Neural progenitor cell (in vitro differentiated cells): ENCODE measurements around the gene PKNOX2. TPM values are rescaled to one million over a fixed set of nuclear protein-coding genes. Genes with fewer than 3 reads are reported as not detected.
A peak's percentile ranks its signal among the peaks of the same experiment; 100 is the strongest.

ENCODE experiments used
- DNase-seq: peaks from one replicate; pipeline ENCODE4 v3.0.0-alpha.2; 2016; ENCODE audit warnings: low spot score
- H2AFZ ChIP-seq: fragments of 200-600 bp; sonication (generic); replicated peaks from 2 replicates; pipeline ENCODE4 v1.6.1; 2016; ENCODE audit warnings: antibody characterized with exemption
- H3F3A ChIP-seq: fragments of 200-600 bp; sonication (generic); 2 replicates; pipeline ENCODE4 v1.6.1; 2016; ENCODE audit warnings: antibody characterized with exemption, low read depth
- H3K27ac ChIP-seq: fragments of 200-600 bp; sonication (generic); 2 replicates; pipeline ENCODE4 v1.5.1; 2016; ENCODE audit warnings: mild to moderate bottlenecking
- H3K27me3 ChIP-seq: fragments of 200-600 bp; sonication (generic); 2 replicates; pipeline ENCODE4 v1.6.1; 2016; ENCODE audit warnings: mild to moderate bottlenecking, moderate library complexity
- H3K36me3 ChIP-seq: fragments of 200-600 bp; sonication (generic); 2 replicates; pipeline ENCODE4 v1.5.1; 2016
- H3K4me1 ChIP-seq: fragments of 200-600 bp; sonication (generic); 2 replicates; pipeline ENCODE4 v1.6.1; 2016; ENCODE audit warnings: mixed run types
- H3K4me2 ChIP-seq: fragments of 200-600 bp; sonication (generic); 2 replicates; pipeline ENCODE4 v1.6.1; 2016
- H3K4me3 ChIP-seq: fragments of 200-600 bp; sonication (generic); 2 replicates; pipeline ENCODE4 v1.5.1; 2016
- H3K79me2 ChIP-seq: fragments of 200-600 bp; sonication (generic); 2 replicates; pipeline ENCODE4 v1.6.1; 2016; ENCODE audit warnings: low read depth
- H3K9ac ChIP-seq: fragments of 200-600 bp; sonication (generic); 2 replicates; pipeline ENCODE4 v1.6.1; 2016
- H3K9me3 ChIP-seq: fragments of 200-600 bp; sonication (generic); 2 replicates; pipeline ENCODE4 v1.5.1; 2016; ENCODE audit warnings: low read depth
- H4K20me1 ChIP-seq: fragments of 200-600 bp; sonication (generic); 2 replicates; pipeline ENCODE4 v1.6.1; 2016; ENCODE audit warnings: low read depth
- H3K27ac Mint-ChIP-seq: 3 replicates; pipeline ENCODE4 v1.8.0; 2021; ENCODE audit warnings: mixed read lengths
- H3K27me3 Mint-ChIP-seq: 2 replicates; pipeline ENCODE4 v1.8.0; 2022; ENCODE audit warnings: low read depth, mild to moderate bottlenecking, inconsistent platforms, moderate library complexity, mixed read lengths; ENCODE audit not compliant: insufficient read depth
- H3K36me3 Mint-ChIP-seq: 3 replicates; pipeline ENCODE4 v1.8.0; 2021; ENCODE audit warnings: mixed read lengths
- H3K4me1 Mint-ChIP-seq: 3 replicates; pipeline ENCODE4 v1.8.0; 2021; ENCODE audit warnings: mixed read lengths
- H3K4me3 Mint-ChIP-seq: 3 replicates; pipeline ENCODE4 v1.8.0; 2021; ENCODE audit warnings: mild to moderate bottlenecking, moderate library complexity, mixed read lengths
- H3K9me3 Mint-ChIP-seq: 3 replicates; pipeline ENCODE4 v1.8.0; 2020; ENCODE audit warnings: mixed read lengths
- CTCF ChIP-seq: fragments of 200-600 bp; sonication (generic); IDR thresholded peaks from 2 replicates; pipeline ENCODE4 v1.5.1; 2017; ENCODE audit warnings: antibody characterized with exemption, mild to moderate bottlenecking
- EZH2 ChIP-seq: fragments of 200-600 bp; sonication (generic); IDR thresholded peaks from 2 replicates; pipeline ENCODE4 v1.6.1; 2017; ENCODE audit warnings: antibody characterized with exemption, mild to moderate bottlenecking, moderate library complexity
- EZH2phosphoT487 ChIP-seq: fragments of 200-600 bp; sonication (generic); IDR thresholded peaks from 2 replicates; pipeline ENCODE4 v1.6.1; 2017; ENCODE audit warnings: antibody characterized with exemption
- total RNA-seq: library from RNA; depleted of rRNA; stranded (reverse); fragments of >200 nt; gene quantifications from 2 replicates; pipeline ENCODE4 v1.2.3, GENCODE V29; 2015; ENCODE audit warnings: low replicate concordance

Gene PKNOX2
- total RNA-seq, 1 donor from 2014 or later, result 4.3 TPM

DNA sequence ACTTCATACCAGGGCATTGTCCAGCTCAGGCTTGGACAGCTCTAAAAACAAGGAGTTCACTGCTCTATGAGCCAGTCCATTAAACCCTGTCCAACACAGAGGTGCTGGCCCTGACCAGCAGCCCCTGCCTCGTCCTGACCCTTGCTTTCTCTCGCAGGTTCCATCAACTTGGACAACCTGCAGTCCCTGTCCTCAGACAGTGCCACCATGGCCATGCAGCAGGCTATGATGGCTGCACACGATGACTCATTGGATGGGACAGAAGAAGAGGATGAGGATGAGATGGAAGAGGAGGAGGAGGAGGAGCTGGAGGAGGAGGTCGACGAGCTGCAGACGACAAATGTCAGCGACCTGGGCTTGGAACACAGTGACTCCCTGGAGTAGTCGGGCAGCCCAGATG lies 266.5 kb downstream of the PKNOX2 start:
- Histone ChIP-seq H3K4me1 (no peaks in the 10 kb centered on the region), H3K79me2 (no peaks in the 10 kb centered on the region), H3K9me3 (no peaks in the 10 kb centered on the region), H3K27ac (no peak overlapping the region), H3K36me3 (no peaks in the 10 kb centered on the region), H2AFZ (no peak overlapping the region), H4K20me1 (no peaks in the 10 kb centered on the region), H3K4me3 (no peak overlapping the region), H3F3A (no peaks in the 10 kb centered on the region), H3K27me3 (no peaks in the 10 kb centered on the region), H3K4me2 (no peak overlapping the region), H3K9ac (no peak overlapping the region)
- Mint-ChIP-seq H3K27ac (no peak overlapping the region), H3K36me3 (peaks cover 19% of the 10 kb centered on the region), H3K9me3 (no peaks in the 10 kb centered on the region), H3K4me1 (peaks cover 15% of the 10 kb centered on the region), H3K27me3 (peaks cover 3% of the 10 kb centered on the region), H3K4me3 (no peak overlapping the region)
- DNase-seq, result no peak
- no peak for TF ChIP-seq CTCF
- TF ChIP-seq EZH2phosphoT487, result no peak
- TF ChIP-seq EZH2, result no peak

DNA sequence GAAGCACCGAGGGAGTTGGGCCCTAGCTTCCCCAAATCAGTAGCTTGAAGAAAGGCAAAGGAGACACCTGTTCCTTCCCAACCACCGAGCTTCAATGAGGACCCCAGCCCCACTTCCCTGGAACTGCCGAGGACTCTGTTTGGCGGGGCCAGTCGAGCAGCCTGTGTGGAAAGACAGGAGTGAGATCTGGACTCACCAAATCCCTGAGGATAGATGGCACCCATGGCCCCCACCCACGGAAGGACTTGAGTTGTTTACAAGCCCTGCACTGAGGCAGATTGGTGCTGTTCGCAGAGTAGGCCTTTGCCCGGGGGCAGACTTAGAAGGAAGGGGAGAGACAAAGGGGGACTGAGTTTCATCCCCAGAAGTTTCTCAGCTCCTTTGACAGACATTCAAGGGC lies 266.9 kb downstream of the PKNOX2 start:
- Mint-ChIP-seq H3K4me1 (peaks cover 15% of the 10 kb centered on the region), H3K4me3 (no peak overlapping the region), H3K36me3 (peaks cover 19% of the 10 kb centered on the region), H3K9me3 (no peaks in the 10 kb centered on the region), H3K27me3 (peaks cover 3% of the 10 kb centered on the region), H3K27ac (no peak overlapping the region)
- no peaks in the 10 kb centered on the region for H3K79me2 ChIP-seq
- no peak overlapping the region for H3K9ac ChIP-seq
- no peak for TF ChIP-seq EZH2
- no peak for TF ChIP-seq EZH2phosphoT487
- no peak for TF ChIP-seq CTCF
- H3K27me3 ChIP-seq, result no peaks in the 10 kb centered on the region
- no peak overlapping the region for H3K4me3 ChIP-seq
- H3F3A ChIP-seq, result no peaks in the 10 kb centered on the region
- no peaks in the 10 kb centered on the region for H3K9me3 ChIP-seq
- H3K27ac ChIP-seq, result no peak overlapping the region
- DNase-seq, result no peak
- no peaks in the 10 kb centered on the region for H4K20me1 ChIP-seq
- H2AFZ ChIP-seq, result no peak overlapping the region
- no peaks in the 10 kb centered on the region for H3K36me3 ChIP-seq
- H3K4me1 ChIP-seq, result no peaks in the 10 kb centered on the region
- no peak overlapping the region for H3K4me2 ChIP-seq

DNA sequence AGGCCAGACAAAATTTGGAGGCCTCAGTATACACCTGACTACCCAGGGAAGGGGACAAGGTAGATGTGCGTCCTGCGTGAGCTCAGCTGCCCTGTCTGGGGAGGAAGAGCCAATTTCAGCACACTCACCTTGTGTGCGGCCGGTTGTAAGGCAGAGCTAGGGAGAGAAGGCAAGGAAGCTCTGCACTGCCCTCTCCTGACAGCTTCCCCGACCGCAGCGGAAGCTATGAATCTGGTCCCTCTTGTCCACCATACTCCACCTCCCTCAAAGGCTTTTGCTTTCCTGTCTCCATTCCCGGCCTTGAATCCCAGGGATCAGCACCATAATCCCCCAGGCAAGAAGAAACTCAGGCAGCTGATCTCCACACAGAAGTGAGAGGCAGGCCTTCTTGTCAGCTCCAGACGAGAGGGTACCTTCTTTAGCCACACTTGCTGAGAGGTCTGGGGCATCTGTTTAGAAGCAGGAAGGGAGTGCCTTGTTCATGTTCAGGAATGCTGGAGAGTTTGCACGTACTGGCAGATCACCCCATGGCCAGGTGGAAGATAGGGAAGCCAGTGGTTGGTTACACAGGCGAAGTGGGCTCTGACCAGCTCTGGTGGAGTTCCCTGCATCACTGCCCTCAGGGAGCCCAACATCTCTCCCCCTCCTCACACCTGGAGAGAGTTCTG lies 269.0 kb downstream of the PKNOX2 start:
- H3K36me3 Mint-ChIP-seq, result peaks cover 19% of the 10 kb centered on the region
- Histone ChIP-seq H3K9me3 (no peaks in the 10 kb centered on the region), H3K27me3 (no peaks in the 10 kb centered on the region), H3K27ac (no peak overlapping the region), H4K20me1 (no peaks in the 10 kb centered on the region), H3K79me2 (no peaks in the 10 kb centered on the region), H3K4me1 (no peaks in the 10 kb centered on the region), H3K9ac (no peak overlapping the region), H3F3A (no peaks in the 10 kb centered on the region), H2AFZ (no peak overlapping the region), H3K36me3 (no peaks in the 10 kb centered on the region), H3K4me2 (no peak overlapping the region), H3K4me3 (no peak overlapping the region)
- TF ChIP-seq EZH2 (no peak), CTCF (peak; percentile 70), EZH2phosphoT487 (no peak)
- H3K9me3 Mint-ChIP-seq, result no peaks in the 10 kb centered on the region
- H3K27me3 Mint-ChIP-seq, result peaks cover 3% of the 10 kb centered on the region
- H3K4me3 Mint-ChIP-seq, result no peak overlapping the region
- H3K27ac Mint-ChIP-seq, result peak overlapping the region; percentile 4
- peaks cover 15% of the 10 kb centered on the region for H3K4me1 Mint-ChIP-seq
- DNase-seq, result peak; percentile 77
